Gastrocnemius medialis (tissue), 4 donors: ENCODE data around the gene MEGF8. TPM values are rescaled to one million over a fixed set of nuclear protein-coding genes. Genes with fewer than 3 reads are reported as not detected.

ENCODE experiments used
- ATAC-seq, 2 donors: fragments of 150-250 bp; one replicate each; pipeline ENCODE4 v1.9.1; 2016
- DNase-seq, 2 donors: peaks; one replicate each; pipeline ENCODE4 v3.0.0-alpha.2; 2019
- H3K27ac ChIP-seq, 4 donors: fragments of 200-600 bp; sonication (generic); 1 replicate in 1 of 4; 2 replicates in 3 of 4; pipeline ENCODE4 v1.5.1; 2016 to 2018; ENCODE audit warnings: mild to moderate bottlenecking in 2 of 4, moderate library complexity in 1 of 4
- H3K27me3 ChIP-seq, 3 donors: fragments of 200-600 bp; sonication (generic) in 2 of 3; 1 replicate in 1 of 3; 2 replicates in 2 of 3; pipeline versions ENCODE4 v1.5.1 to v1.6.0; 2016 to 2019; ENCODE audit warnings: mild to moderate bottlenecking in 1 of 3, moderate library complexity in 1 of 3
- H3K36me3 ChIP-seq, 2 donors: fragments of 200-600 bp; sonication (generic) in 1 of 2; one replicate each; pipeline ENCODE4 v1.5.1; 2017 to 2018
- H3K4me1 ChIP-seq, 2 donors: fragments of 200-600 bp; sonication (generic) in 1 of 2; one replicate each; pipeline ENCODE4 v1.5.1; 2016 to 2017; ENCODE audit warnings: mild to moderate bottlenecking in 2 of 2
- H3K4me3 ChIP-seq, 4 donors: fragments of 200-600 bp; sonication (generic) in 3 of 4; 1 replicate in 1 of 4; 2 replicates in 3 of 4; pipeline ENCODE4 v1.5.1; 2016 to 2019; ENCODE audit warnings: mild to moderate bottlenecking in 2 of 4
- H3K9me3 ChIP-seq, 3 donors: fragments of 200-600 bp; sonication (generic) in 2 of 3; 1 replicate in 1 of 3; 2 replicates in 2 of 3; pipeline ENCODE4 v1.5.1; 2016 to 2019
- POLR2A ChIP-seq, 2 donors: fragments of 450-650 bp; IDR thresholded peaks; one replicate each; pipeline ENCODE4 v1.6.1; 2017; ENCODE audit warnings: antibody characterized with exemption in 2 of 2, mild to moderate bottlenecking in 2 of 2, moderate library complexity in 2 of 2
- in situ Hi-C, 4 donors: fragments of 200-750 bp; cut with MboI; loops; one replicate each; pipeline versions ENCODE4 v1.15.0 to v1.8.0; 2017; ENCODE audit warnings: low sequenced_read_pairs in 4 of 4
- intact Hi-C: fragments of 100-400 bp; cut with DNase I; formaldehyde crosslinking; loops from one replicate; pipeline ENCODE4 v1.15.1; 2023; ENCODE audit warnings: low total_unique reads
- total RNA-seq, 4 donors: library from RNA; depleted of rRNA; stranded (reverse); fragments of >200 nt; gene quantifications; one replicate each; pipeline versions ENCODE4 v1.1.0 to v1.2.3, GENCODE V29; 2016
- TF ChIP-seq, protein P1 (sequence below), 5 experiments: fragments of 450-650 bp in 3 of 5; fragments of 200-600 bp in 2 of 5; sonication (generic) in 2 of 5; IDR thresholded peaks in 4 of 5; conservative IDR thresholded peaks in 1 of 5; 1 replicate in 4 of 5; 2 replicates in 1 of 5; pipeline ENCODE4 v1.5.1; 2016 to 2019; ENCODE audit warnings: antibody characterized with exemption in 5 of 5, mild to moderate bottlenecking in 3 of 5, moderate library complexity in 3 of 5

The MEGF8 gene
- total RNA-seq, 4 donors from 2014 or later, result 7.3 to 12.3 (median 10.3) TPM

DNA sequence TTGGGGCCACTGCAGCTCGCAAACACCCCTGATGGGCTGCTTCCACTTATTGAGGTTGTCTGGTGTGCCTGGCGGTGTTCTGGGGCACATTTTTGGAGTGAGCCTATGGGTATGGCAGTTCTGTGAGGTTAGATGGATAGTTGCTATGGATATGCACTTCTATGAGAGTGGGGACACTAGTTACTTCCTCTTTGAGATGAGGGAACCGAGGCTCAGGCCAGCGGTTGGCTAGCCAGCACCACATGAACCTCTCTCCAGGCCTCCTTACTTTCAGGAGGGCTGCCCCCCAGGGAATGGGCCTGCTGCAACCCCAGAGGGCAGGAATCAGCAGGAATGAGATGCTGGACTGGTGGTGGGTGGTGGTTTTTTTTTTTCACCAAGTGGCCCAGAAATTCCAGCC, 37.0 kb upstream of the MEGF8 start:
- Histone ChIP-seq H3K4me1 (peaks cover 22 to 24% of the 10 kb centered on the region in 2 donors), H3K36me3 (peaks cover 0 to 64% of the 10 kb centered on the region in 2 donors), H3K27me3 (no peaks in the 10 kb centered on the region), H3K27ac (no peak overlapping the region), H3K4me3 (no peak overlapping the region), H3K9me3 (no peaks in the 10 kb centered on the region)
- TF ChIP-seq, protein P1, sequence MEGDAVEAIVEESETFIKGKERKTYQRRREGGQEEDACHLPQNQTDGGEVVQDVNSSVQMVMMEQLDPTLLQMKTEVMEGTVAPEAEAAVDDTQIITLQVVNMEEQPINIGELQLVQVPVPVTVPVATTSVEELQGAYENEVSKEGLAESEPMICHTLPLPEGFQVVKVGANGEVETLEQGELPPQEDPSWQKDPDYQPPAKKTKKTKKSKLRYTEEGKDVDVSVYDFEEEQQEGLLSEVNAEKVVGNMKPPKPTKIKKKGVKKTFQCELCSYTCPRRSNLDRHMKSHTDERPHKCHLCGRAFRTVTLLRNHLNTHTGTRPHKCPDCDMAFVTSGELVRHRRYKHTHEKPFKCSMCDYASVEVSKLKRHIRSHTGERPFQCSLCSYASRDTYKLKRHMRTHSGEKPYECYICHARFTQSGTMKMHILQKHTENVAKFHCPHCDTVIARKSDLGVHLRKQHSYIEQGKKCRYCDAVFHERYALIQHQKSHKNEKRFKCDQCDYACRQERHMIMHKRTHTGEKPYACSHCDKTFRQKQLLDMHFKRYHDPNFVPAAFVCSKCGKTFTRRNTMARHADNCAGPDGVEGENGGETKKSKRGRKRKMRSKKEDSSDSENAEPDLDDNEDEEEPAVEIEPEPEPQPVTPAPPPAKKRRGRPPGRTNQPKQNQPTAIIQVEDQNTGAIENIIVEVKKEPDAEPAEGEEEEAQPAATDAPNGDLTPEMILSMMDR (IDR thresholded peaks at IDR 0.05 in 4 of 5, conservative IDR thresholded peaks at IDR 0.05 in 1 of 5), result no peak
- no peak for TF ChIP-seq POLR2A (IDR thresholded peaks at IDR 0.05)
- intact Hi-C loops (no loop called here), in situ Hi-C loops (loop anchor here in 1 of 4 donors (5.0 kb wide), 1 partner anchor 46 kb away; the partner anchor contains the start of gene GSK3A)
- DNase-seq (no peak), ATAC-seq (no peak)

DNA sequence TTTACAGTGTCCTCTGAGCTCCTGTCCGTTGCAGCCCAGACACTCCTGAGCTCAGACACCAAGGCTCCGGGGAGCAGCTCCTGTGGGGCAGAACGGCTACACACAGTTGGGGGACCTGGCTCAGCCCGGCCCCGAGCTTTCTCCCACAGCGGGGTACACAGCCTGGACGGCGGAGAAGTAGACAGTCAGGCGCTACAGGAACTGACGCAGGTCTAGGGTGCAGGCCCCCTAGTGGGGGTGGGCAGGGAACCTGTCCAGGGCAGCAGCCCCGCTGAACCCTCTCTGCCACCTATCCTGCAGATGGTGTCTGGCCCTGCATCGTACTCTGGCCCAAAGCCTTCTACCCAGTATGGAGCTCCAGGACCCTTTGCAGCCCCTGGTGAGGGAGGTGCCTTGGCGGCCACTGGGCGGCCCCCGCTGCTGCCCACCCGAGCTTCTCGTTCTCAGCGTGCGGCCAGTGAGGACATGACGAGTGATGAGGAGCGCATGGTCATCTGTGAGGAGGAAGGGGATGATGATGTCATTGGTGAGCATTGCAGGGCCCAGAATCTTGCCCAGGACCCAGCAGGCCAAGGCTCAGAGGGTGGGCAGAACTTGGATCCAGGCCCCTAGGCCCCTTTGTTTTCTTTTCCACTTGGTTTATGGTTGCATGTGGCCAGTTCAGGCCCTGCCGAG, 36.4 kb upstream of the MEGF8 start:
- peaks cover 0 to 68% of the 10 kb centered on the region in 2 donors for H3K36me3 ChIP-seq
- no peaks in the 10 kb centered on the region for H3K9me3 ChIP-seq
- in situ Hi-C loops (loop anchor here in 1 of 4 donors (5.0 kb wide), 1 partner anchor 47 kb away; the partner anchor contains the start of gene GSK3A), intact Hi-C loops (no loop called here)
- peaks cover 22 to 23% of the 10 kb centered on the region in 2 donors for H3K4me1 ChIP-seq
- no peak overlapping the region for H3K4me3 ChIP-seq
- no peak overlapping the region for H3K27ac ChIP-seq
- DNase-seq (no peak), ATAC-seq (no peak)
- no peak for TF ChIP-seq POLR2A (IDR thresholded peaks at IDR 0.05)
- TF ChIP-seq, protein P1 (IDR thresholded peaks at IDR 0.05 in 4 of 5, conservative IDR thresholded peaks at IDR 0.05 in 1 of 5), result no peak
- H3K27me3 ChIP-seq, result no peaks in the 10 kb centered on the region

DNA sequence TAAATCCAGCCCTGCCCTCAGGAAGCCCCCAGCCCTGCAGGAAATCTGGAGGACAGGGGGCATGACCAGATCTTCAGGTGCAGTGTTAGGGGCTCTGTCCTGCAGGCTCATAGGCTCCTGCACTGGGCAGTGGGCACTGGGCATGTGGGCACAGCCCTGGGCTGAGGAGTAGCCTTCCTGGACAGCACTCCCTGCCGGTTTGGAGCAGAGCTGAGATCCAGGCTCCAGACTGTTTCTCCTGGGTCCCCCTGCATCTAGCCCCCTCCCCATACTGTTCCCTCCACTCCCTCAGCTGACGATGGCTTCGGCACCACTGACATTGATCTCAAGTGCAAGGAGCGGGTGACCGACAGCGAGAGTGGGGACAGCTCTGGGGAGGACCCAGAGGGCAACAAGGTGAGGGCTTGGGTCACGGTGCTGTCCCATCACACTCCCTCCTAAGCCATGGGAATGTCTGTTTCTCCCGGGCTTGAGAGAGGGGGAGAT, 35.8 kb upstream of the MEGF8 start:
- in situ Hi-C loops, result loop anchor here in 1 of 4 donors (5.0 kb wide), 1 partner anchor 47 kb away; the partner anchor contains the start of gene GSK3A
- Histone ChIP-seq H3K27me3 (no peaks in the 10 kb centered on the region), H3K4me3 (no peak overlapping the region), H3K4me1 (peaks cover 21 to 22% of the 10 kb centered on the region in 2 donors), H3K36me3 (peaks cover 0 to 73% of the 10 kb centered on the region in 2 donors), H3K27ac (no peak overlapping the region), H3K9me3 (no peaks in the 10 kb centered on the region)
- no peak for DNase-seq
- ATAC-seq, result no peak
- intact Hi-C loops, result no loop called here
- TF ChIP-seq, protein P1 (IDR thresholded peaks at IDR 0.05 in 4 of 5, conservative IDR thresholded peaks at IDR 0.05 in 1 of 5), result no peak
- TF ChIP-seq POLR2A (IDR thresholded peaks at IDR 0.05), result no peak

DNA sequence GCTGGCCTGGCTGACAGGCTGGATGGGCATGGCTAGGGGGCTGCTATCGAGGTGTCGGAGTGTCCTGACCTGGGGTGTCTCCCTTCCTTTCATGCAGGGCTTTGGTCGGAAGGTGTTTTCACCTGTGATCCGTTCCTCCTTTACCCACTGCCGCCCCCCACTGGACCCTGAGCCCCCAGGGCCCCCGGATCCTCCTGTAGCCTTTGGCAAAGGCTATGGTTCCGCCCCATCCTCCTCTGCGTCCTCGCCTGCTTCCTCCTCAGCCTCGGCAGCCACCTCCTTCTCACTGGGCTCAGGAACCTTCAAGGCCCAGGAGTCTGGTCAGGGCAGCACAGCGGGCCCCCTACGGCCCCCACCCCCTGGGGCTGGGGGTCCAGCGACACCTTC, 35.3 kb upstream of the MEGF8 start:
- intact Hi-C loops (no loop called here), in situ Hi-C loops (no loop called here)
- TF ChIP-seq POLR2A (IDR thresholded peaks at IDR 0.05), result no peak
- TF ChIP-seq, protein P1 (IDR thresholded peaks at IDR 0.05 in 4 of 5, conservative IDR thresholded peaks at IDR 0.05 in 1 of 5), result no peak

More for the DNA sequence above, 35.3 kb upstream of the MEGF8 start:
- Histone ChIP-seq H3K4me3 (no peak overlapping the region), H3K27me3 (no peaks in the 10 kb centered on the region), H3K4me1 (peaks cover 16 to 17% of the 10 kb centered on the region in 2 donors), H3K9me3 (no peaks in the 10 kb centered on the region), H3K27ac (no peak overlapping the region), H3K36me3 (peaks cover 0 to 79% of the 10 kb centered on the region in 2 donors)
- ATAC-seq (no peak), DNase-seq (no peak)
